ENCODE data around the gene DSE.
A peak's percentile ranks its signal among the peaks of the same experiment; 100 is the strongest.

DSE gene

GRCh38 chr6:116412270-116412669 is 41.5 kb downstream of the DSE start:
- no peak overlapping the region for H3K27ac ChIP-seq

GRCh38 chr6:116413357-116413756 is 42.6 kb downstream of the DSE start:
- TF ChIP-seq CTCF (conservative IDR thresholded peaks at IDR 0.05) (no peak), ZFX (IDR thresholded peaks at IDR 0.05) (no peak)
- H3K27ac ChIP-seq = no peak overlapping the region

More at GRCh38 chr6:116412270-116412669, 41.5 kb downstream of the DSE start:
- TF ChIP-seq CTCF (conservative IDR thresholded peaks at IDR 0.05) = no peak
- TF ChIP-seq ZFX (IDR thresholded peaks at IDR 0.05) = no peak

GRCh38 chr6:116417661-116418060 is 46.9 kb downstream of the DSE start:
- no peak for TF ChIP-seq CTCF (conservative IDR thresholded peaks at IDR 0.05)
- TF ChIP-seq ZFX (IDR thresholded peaks at IDR 0.05) = no peak

GRCh38 chr6:116419069-116419786 is 48.5 kb downstream of the DSE start:
- no peak for TF ChIP-seq ZFX (IDR thresholded peaks at IDR 0.05)
- no peak for TF ChIP-seq CTCF (conservative IDR thresholded peaks at IDR 0.05)

More at GRCh38 chr6:116417661-116418060, 46.9 kb downstream of the DSE start:
- peak overlapping the region; percentile 15; the same call in 1 of the 2 replicates for H3K27ac ChIP-seq

GRCh38 chr6:116420341-116420740 is 49.6 kb downstream of the DSE start:
- TF ChIP-seq ZFX (IDR thresholded peaks at IDR 0.05) (no peak), CTCF (conservative IDR thresholded peaks at IDR 0.05) (no peak)

More at GRCh38 chr6:116419069-116419786, 48.5 kb downstream of the DSE start:
- no peak overlapping the region for H3K27ac ChIP-seq

GRCh38 chr6:116422238-116422637 is 51.5 kb downstream of the DSE start:
- no peak overlapping the region for H3K27ac ChIP-seq
- no peak for TF ChIP-seq CTCF (conservative IDR thresholded peaks at IDR 0.05)
- TF ChIP-seq ZFX (IDR thresholded peaks at IDR 0.05) = no peak

More at GRCh38 chr6:116420341-116420740, 49.6 kb downstream of the DSE start:
- H3K27ac ChIP-seq = no peak overlapping the region

- no peak for TF ChIP-seq ZFX (IDR thresholded peaks at IDR 0.05)
- no peak for TF ChIP-seq CTCF (conservative IDR thresholded peaks at IDR 0.05)
- no peak overlapping the region for H3K27ac ChIP-seq
Observed at GRCh38 chr6:116424001-116424400, 53.3 kb downstream of the DSE start.

Data from C4-2B (cell line).